ENCODE measurements around the gene THPO. TPM values are rescaled to one million over a fixed set of nuclear protein-coding genes. Genes with fewer than 3 reads are reported as not detected.

THPO gene
- total RNA-seq, 2 experiments from 2014 or later = not detected

DNA sequence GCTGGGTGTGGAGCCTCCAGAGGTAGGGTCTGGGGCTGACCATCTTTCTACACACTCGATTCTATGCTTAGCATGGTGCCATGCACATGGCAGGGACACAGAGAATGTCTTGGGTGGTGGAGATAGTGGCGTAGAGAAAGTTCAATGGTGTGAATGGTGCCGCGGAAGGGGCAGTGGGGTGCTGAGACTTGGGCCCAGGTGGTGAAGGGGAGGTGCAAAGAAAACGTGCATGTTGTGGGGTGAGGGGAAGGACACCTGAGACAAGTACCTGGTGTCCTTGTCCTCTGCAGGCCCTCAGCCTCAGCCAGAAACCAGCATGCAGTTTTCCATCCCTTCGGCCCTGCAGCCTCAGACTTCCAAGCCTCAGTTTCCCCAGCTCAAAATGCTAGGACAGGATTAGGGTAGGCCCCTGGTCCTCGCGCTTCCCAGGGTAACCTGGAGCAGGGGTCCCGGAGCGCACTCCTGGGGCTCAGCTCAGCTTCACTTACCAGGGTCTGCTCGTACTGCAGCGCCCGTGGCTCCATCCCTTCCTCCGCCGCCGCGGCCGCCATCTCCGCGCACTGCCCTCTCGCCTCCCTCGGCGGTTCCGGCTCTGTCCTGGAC, 17.0 kb downstream of the THPO start:
- POLR2A ChIA-PET = interaction anchor here (1.1 to 1.3 kb wide), 2 partner anchors 41 to 351 kb away, joined by 3 to 4 read pairs; partner anchors contain the start of gene MAGEF1
- H3K4me1 Mint-ChIP-seq (ENCODE audit: low read depth) = peaks cover 21% of the 10 kb centered on the region
- intact Hi-C loops (cut with micrococcal nuclease) = loop anchor here (5.0 kb wide), 1 partner anchor 351 kb away; the partner anchor contains the start of gene MAGEF1
- H3K27me3 Mint-ChIP-seq = no peaks in the 10 kb centered on the region
- H3K27ac Mint-ChIP-seq = peak overlapping the region; percentile 66
- H3K9me3 Mint-ChIP-seq = no peaks in the 10 kb centered on the region
- H3K36me3 Mint-ChIP-seq = peaks cover 17% of the 10 kb centered on the region
- DNase-seq = no peak
- CTCF ChIA-PET = interaction anchor here (1.4 to 2.4 kb wide), 2 partner anchors 11 to 153 kb away, joined by 4 to 8 read pairs; no protein-coding TSS in a partner anchor
- H3K4me3 Mint-ChIP-seq = peak overlapping the region; percentile 78

GRCh38 chr3:184360070-184360928, 17.7 kb downstream of the THPO start:
- intact Hi-C loops (cut with micrococcal nuclease) = loop anchor here (5.0 kb wide), 1 partner anchor 352 kb away; the partner anchor contains the start of gene MAGEF1
- Mint-ChIP-seq H3K27me3 (no peaks in the 10 kb centered on the region), H3K9me3 (no peaks in the 10 kb centered on the region), H3K27ac (peak overlapping the region; percentile 66), H3K36me3 (peaks cover 13% of the 10 kb centered on the region), H3K4me1 (ENCODE audit: low read depth) (peaks cover 19% of the 10 kb centered on the region), H3K4me3 (peak overlapping the region; percentile 78)
- ChIA-PET CTCF (interaction anchor here (0.8 to 2.4 kb wide), 3 partner anchors 11 to 153 kb away, joined by 3 to 8 read pairs (median 4); no protein-coding TSS in a partner anchor), POLR2A (no interaction called here)
- DNase-seq = no peak

DNA sequence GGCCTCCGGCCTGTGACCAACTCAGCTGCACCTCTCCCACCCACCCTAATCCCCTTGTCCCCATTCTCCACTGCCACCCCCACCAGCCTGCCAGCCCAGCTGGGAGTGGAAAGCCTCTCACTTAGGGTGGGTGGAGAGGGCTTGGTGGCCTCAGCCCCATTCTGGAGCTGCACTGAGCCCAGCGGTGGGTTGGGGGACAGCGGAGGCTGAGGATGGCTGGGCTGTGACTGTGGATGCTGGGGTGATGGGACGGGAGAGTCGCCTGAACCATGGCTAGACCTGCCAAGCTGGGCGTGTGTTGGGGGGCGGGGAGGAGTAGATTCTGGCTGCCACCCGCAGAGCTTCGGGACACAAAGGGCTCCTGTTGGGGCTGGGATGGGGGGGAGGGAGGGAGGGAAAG, 18.4 kb downstream of the THPO start:
- intact Hi-C loops (cut with micrococcal nuclease) = loop anchor here (5.0 kb wide), 1 partner anchor 353 kb away; the partner anchor contains the start of gene MAGEF1
- Mint-ChIP-seq H3K4me3 (no peak overlapping the region), H3K27ac (no peak overlapping the region), H3K9me3 (no peaks in the 10 kb centered on the region), H3K27me3 (no peaks in the 10 kb centered on the region), H3K36me3 (peaks cover 6% of the 10 kb centered on the region), H3K4me1 (ENCODE audit: low read depth) (peaks cover 12% of the 10 kb centered on the region)
- no peak for DNase-seq
- ChIA-PET CTCF (interaction anchor here (0.8 kb wide), 1 partner anchor 11 kb away, joined by 3 read pairs; no protein-coding TSS in a partner anchor), POLR2A (no interaction called here)

GRCh38 chr3:184358921-184359350, 19.1 kb downstream of the THPO start:
- Mint-ChIP-seq H3K36me3 (peaks cover 3% of the 10 kb centered on the region), H3K4me3 (no peak overlapping the region), H3K4me1 (ENCODE audit: low read depth) (peaks cover 7% of the 10 kb centered on the region), H3K27ac (no peak overlapping the region), H3K27me3 (no peaks in the 10 kb centered on the region), H3K9me3 (no peaks in the 10 kb centered on the region)
- intact Hi-C loops (cut with micrococcal nuclease) = no loop called here
- CTCF ChIA-PET = interaction anchor here (1.2 kb wide), 1 partner anchor 13 kb away, joined by 3 read pairs; no protein-coding TSS in a partner anchor
- POLR2A ChIA-PET = no interaction called here
- no peak for DNase-seq

GRCh38 chr3:184358124-184358767, 19.8 kb downstream of the THPO start:
- H3K36me3 Mint-ChIP-seq = peaks cover 2% of the 10 kb centered on the region
- no peak overlapping the region for H3K4me3 Mint-ChIP-seq
- intact Hi-C loops (cut with micrococcal nuclease) = no loop called here
- no peaks in the 10 kb centered on the region for H3K27me3 Mint-ChIP-seq
- H3K4me1 Mint-ChIP-seq (ENCODE audit: low read depth) = peaks cover 6% of the 10 kb centered on the region
- DNase-seq = no peak
- H3K27ac Mint-ChIP-seq = no peak overlapping the region
- ChIA-PET CTCF (interaction anchor here (1.2 kb wide), 1 partner anchor 13 kb away, joined by 3 read pairs; no protein-coding TSS in a partner anchor), POLR2A (no interaction called here)
- H3K9me3 Mint-ChIP-seq = no peaks in the 10 kb centered on the region

DNA sequence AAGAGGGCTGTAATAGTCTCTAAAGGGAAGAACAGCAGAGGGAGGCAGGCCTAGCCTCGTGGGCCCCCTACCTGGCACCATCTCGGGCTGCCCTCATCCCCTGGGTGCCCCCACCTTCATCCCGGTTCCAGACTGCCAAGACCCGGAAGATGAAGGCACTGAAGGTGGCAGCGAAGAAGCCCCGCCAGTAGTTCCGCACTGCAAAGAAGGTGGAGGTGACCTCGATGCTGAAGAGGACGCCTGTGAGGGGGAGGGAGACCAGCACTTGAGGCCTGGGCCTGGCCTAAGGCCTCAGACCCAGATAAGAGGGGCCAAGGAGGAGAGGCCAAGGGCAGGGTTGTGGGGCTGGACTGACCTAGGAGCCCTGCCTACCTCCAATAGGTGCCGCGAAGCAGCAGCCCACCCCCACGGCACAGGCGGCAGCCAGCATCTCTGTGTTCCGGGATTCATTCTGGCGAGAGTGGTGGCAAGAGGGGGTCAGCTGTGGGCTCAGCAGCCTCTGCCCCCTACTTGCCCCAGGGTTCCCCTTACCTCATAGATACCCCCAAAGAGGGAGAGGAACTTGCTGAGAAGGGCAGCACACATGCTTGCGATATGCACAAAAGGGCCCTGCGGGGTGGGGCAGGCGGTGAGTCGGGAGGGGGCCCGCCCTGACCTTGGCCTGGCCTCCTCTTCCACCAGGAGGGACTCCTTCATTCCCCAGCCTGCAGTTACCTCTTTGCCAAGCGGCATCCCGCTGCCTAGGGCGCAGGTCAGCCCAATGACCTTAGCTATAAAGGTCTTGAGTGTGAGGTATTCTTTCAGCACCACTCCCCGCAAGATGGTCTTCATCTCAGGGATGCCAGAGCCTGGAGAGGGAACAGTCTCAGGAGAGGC, 20.5 kb downstream of the THPO start:
- intact Hi-C loops (cut with micrococcal nuclease) = no loop called here
- Mint-ChIP-seq H3K27ac (no peak overlapping the region), H3K36me3 (no peaks in the 10 kb centered on the region), H3K4me1 (ENCODE audit: low read depth) (peaks cover 6% of the 10 kb centered on the region), H3K9me3 (no peaks in the 10 kb centered on the region), H3K4me3 (no peak overlapping the region), H3K27me3 (no peaks in the 10 kb centered on the region)
- no peak for DNase-seq
- POLR2A ChIA-PET = no interaction called here
- CTCF ChIA-PET = interaction anchor here (1.2 kb wide), 1 partner anchor 14 kb away, joined by 3 read pairs; no protein-coding TSS in a partner anchor

DNA sequence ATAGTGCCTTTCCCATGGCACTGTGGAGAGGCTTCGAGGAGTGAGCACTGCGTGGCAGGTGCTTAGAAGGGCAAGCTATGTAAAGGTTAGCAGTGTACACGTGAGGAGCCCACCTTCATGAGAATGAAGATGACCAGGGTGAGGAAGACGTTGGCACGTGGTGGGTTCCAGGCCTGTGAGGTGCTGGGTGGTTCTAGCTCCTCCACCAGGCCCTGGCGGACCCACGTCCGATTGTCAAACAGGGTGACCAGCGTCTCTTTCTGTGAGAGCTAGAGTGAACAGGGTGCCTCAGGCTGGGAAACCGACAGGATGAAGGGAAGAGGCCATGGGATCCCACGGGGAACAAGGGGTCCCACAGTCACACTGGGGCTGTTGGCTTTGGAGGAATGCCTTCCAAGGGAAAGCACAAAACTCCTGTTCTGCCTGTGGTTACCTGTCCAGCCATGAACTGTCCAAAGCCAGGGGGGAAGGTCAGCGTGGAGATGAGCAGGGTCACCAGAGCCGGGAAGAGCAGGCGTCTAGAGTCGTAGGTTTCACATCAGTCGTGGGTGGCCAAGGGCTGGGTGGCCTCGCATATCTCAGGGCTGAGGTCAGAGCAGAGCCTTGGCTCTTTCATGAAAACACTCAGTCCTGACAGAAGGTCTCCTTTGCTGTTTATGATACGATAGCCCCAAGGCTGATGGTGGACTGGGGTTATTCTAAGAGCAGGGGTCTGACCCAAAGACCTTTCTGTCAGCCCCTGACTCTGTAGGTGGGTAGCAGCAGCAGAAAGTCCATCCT, 22.6 kb downstream of the THPO start:
- H3K27me3 Mint-ChIP-seq = no peaks in the 10 kb centered on the region
- ChIA-PET POLR2A (interaction anchor here (0.6 kb wide), 1 partner anchor 829 kb away, joined by 3 read pairs; no protein-coding TSS in a partner anchor), CTCF (interaction anchor here (0.6 to 3.7 kb wide), 7 partner anchors 10 to 189 kb away, joined by 3 to 23 read pairs (median 9); partner anchors contain the start of gene FAM131A)
- no peak overlapping the region for H3K4me3 Mint-ChIP-seq
- intact Hi-C loops (cut with micrococcal nuclease) = no loop called here
- DNase-seq = no peak
- H3K4me1 Mint-ChIP-seq (ENCODE audit: low read depth) = peaks cover 1% of the 10 kb centered on the region
- H3K36me3 Mint-ChIP-seq = no peaks in the 10 kb centered on the region
- H3K9me3 Mint-ChIP-seq = no peaks in the 10 kb centered on the region
- no peak overlapping the region for H3K27ac Mint-ChIP-seq

DNA sequence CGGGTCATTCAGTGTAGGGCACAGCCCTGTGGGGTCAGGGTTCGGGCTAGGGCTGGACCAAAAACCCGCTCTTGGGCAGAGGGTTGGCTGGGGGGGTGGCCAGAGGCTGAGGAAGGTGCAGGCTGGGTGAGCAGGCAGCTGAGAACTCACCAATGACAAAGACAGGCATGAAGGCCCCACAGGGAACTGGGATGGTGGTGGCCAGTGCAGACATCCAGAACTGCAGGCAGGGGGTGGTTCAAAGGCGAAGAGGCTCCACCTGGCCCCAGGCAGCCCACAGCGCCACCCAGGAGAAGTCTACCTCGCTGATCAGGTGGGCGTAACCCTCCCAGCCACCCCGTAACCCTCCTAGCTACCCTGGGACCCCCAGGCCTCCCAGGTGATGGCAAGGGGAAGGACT, 23.3 kb downstream of the THPO start:
- H3K27ac Mint-ChIP-seq = no peak overlapping the region
- H3K36me3 Mint-ChIP-seq = no peaks in the 10 kb centered on the region
- CTCF ChIA-PET = interaction anchor here (0.6 to 3.7 kb wide), 8 partner anchors 9 to 190 kb away, joined by 3 to 23 read pairs (median 8); partner anchors contain the start of gene FAM131A
- intact Hi-C loops (cut with micrococcal nuclease) = no loop called here
- H3K9me3 Mint-ChIP-seq = no peaks in the 10 kb centered on the region
- H3K4me1 Mint-ChIP-seq (ENCODE audit: low read depth) = no peaks in the 10 kb centered on the region
- POLR2A ChIA-PET = no interaction called here
- DNase-seq = no peak
- no peak overlapping the region for H3K4me3 Mint-ChIP-seq
- H3K27me3 Mint-ChIP-seq = no peaks in the 10 kb centered on the region

DNA sequence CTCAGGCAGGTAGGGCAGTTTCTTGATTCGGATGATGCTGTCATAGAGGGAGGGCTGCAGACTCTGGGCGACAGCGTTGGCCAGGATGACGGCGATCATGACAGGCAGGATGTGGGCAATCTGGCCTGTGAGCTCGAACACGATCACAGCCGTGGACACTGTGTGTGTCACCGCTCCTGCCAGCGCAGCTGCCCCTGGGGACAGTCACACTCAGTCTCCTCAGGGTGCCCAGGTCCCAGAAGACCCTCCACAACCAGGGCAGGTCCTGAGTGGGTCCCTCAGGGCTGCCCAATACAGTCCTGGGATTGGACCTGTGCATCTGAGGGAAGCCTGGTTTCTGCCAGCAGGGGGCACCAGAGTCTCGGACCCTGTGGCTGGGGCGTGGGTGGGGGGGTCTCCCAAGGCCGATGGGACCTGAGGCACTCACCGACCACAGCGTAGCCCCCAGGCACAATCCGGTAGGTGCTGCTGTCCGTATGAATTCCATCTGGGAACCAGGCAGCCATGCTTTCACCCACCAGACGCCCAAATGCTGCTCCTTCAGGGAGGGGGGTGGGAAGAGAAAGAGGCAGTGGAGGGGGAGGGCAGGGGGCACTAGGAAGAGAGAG, 23.8 kb downstream of the THPO start:
- POLR2A ChIA-PET = no interaction called here
- Mint-ChIP-seq H3K9me3 (no peaks in the 10 kb centered on the region), H3K4me3 (no peak overlapping the region), H3K27me3 (no peaks in the 10 kb centered on the region), H3K27ac (no peak overlapping the region), H3K4me1 (ENCODE audit: low read depth) (no peaks in the 10 kb centered on the region), H3K36me3 (no peaks in the 10 kb centered on the region)
- CTCF ChIA-PET = interaction anchor here (0.6 to 3.7 kb wide), 19 partner anchors 8 to 220 kb away, joined by 3 to 23 read pairs (median 6); partner anchors contain the start of genes CLCN2, FAM131A and POLR2H
- intact Hi-C loops (cut with micrococcal nuclease) = no loop called here
- DNase-seq = peak; percentile 74

DNA sequence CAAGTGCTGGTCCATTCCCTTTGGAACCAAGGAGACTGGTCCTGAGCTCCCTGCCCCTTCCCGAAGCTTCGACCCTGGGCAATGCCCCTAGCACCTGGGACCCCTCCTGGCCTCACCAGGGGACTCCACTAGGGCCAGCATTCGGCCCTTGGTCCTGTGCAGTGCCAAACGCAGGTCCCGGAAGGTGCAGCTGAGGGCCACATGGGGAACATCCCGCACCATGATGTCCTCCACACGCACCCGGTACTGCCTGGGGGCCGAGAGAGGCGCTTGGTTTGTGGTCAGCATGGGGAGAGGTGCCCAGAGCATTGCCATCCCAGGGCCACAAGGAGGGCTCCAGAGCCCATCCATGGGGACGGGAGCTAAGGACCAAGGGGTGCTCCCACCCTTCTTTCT, 24.5 kb downstream of the THPO start:
- intact Hi-C loops (cut with micrococcal nuclease) = no loop called here
- Mint-ChIP-seq H3K4me1 (ENCODE audit: low read depth) (no peaks in the 10 kb centered on the region), H3K36me3 (no peaks in the 10 kb centered on the region), H3K27ac (no peak overlapping the region), H3K27me3 (no peaks in the 10 kb centered on the region), H3K4me3 (no peak overlapping the region), H3K9me3 (no peaks in the 10 kb centered on the region)
- ChIA-PET POLR2A (no interaction called here), CTCF (interaction anchor here (0.7 to 3.7 kb wide), 18 partner anchors 8 to 219 kb away, joined by 3 to 23 read pairs (median 6); partner anchors contain the start of genes CLCN2, FAM131A and POLR2H)
- DNase-seq = no peak

Data from activated CD4-positive, alpha-beta memory T cell treated with anti-CD3 and anti-CD28 coated beads for 36 hours (primary cell).